H54 (cell line): Measurements from ENCODE around the gene CAMTA2.

Experiments
- DNase-seq: peaks from one replicate; pipeline ENCODE4 v3.0.0; 2011; ENCODE audit warnings: low spot score, mixed read lengths; ENCODE audit not compliant: insufficient read length
- FAIRE-seq: peaks from 3 replicates; lab custom pipeline; 2011; peaks lifted over from hg19 to GRCh38; lab: Jason Lieb, UNC
- POLR2A ChIP-seq: IDR thresholded peaks from 2 replicates; pipeline ENCODE4 v1.6.1; 2011; ENCODE audit warnings: low read depth, mild to moderate bottlenecking, low read length

CAMTA2 gene

GRCh38 chr17:4969047-4969550 is 18.4 kb downstream of the CAMTA2 start:
- FAIRE-seq (no peak), DNase-seq (no peak)
- no peak for TF ChIP-seq POLR2A

- no peak for TF ChIP-seq POLR2A
- DNase-seq (no peak), FAIRE-seq (no peak)
Measured at GRCh38 chr17:4968486-4969046, 18.9 kb downstream of the CAMTA2 start.

GRCh38 chr17:4967539-4968485 is 19.7 kb downstream of the CAMTA2 start, which contains the start of gene SPAG7:
Gene SPAG7, minus strand, starts transcription at chr17:4967817. Its CDS starts 13 bp downstream, at chr17:4967804.
- FAIRE-seq: no peak
- peak; percentile 40; the same call in 1 of the 2 replicates for TF ChIP-seq POLR2A
- DNase-seq: peak; percentile 82

- FAIRE-seq (peak; percentile 94), DNase-seq (peak; percentile 98)
- TF ChIP-seq POLR2A: no peak
Measured at GRCh38 chr17:4966844-4967538, 20.5 kb downstream of the CAMTA2 start.

GRCh38 chr17:4965311-4965986 is 22.0 kb downstream of the CAMTA2 start:
- DNase-seq: no peak
- TF ChIP-seq POLR2A: no peak
- FAIRE-seq: no peak

GRCh38 chr17:4960279-4960922 is 27.1 kb downstream of the CAMTA2 start:
- TF ChIP-seq POLR2A: no peak
- FAIRE-seq: no peak
- no peak for DNase-seq

- no peak for DNase-seq
- no peak for TF ChIP-seq POLR2A
- FAIRE-seq: no peak
Measured at GRCh38 chr17:4959261-4959965, 28.1 kb downstream of the CAMTA2 start.

GRCh38 chr17:4958102-4958501 is 29.4 kb downstream of the CAMTA2 start:
- no peak for TF ChIP-seq POLR2A
- no peak for DNase-seq
- no peak for FAIRE-seq

GRCh38 chr17:4956493-4957061 is 30.9 kb downstream of the CAMTA2 start:
- TF ChIP-seq POLR2A: no peak
- DNase-seq (no peak), FAIRE-seq (no peak)

- TF ChIP-seq POLR2A: no peak
- no peak for FAIRE-seq
Measured at GRCh38 chr17:4955091-4955490, 32.4 kb downstream of the CAMTA2 start.

GRCh38 chr17:4953451-4953961 is 34.0 kb downstream of the CAMTA2 start:
- no peak for TF ChIP-seq POLR2A
- FAIRE-seq (peak; percentile 72), DNase-seq (peak; percentile 83)

More at GRCh38 chr17:4955091-4955490, 32.4 kb downstream of the CAMTA2 start:
- no peak for DNase-seq

- DNase-seq (no peak), FAIRE-seq (no peak)
- TF ChIP-seq POLR2A: no peak
Measured at GRCh38 chr17:4951486-4951885, 36.0 kb downstream of the CAMTA2 start.
